Panc1 (cell line): ENCODE results near the gene GH2. TPM values are rescaled to one million over a fixed set of nuclear protein-coding genes. Genes with fewer than 3 reads are reported as not detected.
A peak's percentile ranks its signal among the peaks of the same experiment; 100 is the strongest.
"Not testable (repeated sequence)": the region's sequence is repeated elsewhere in the genome, so short reads cannot be mapped to it uniquely, and the experiment has no call there.

Experiments
- ATAC-seq: fragments of 200-7000 bp; cut with Tn5 transposase; 2 replicates; pipeline ENCODE4 v1.9.1; 2020; ENCODE audit warnings: mild to moderate bottlenecking, moderate library complexity
- BruUV-seq: library from RNA; stranded (reverse); fragments of 400-500 nt; replicated peaks from 2 replicates; lab custom pipeline; 2021; lab: Mats Ljungman, UMichigan
- CTCF ChIA-PET: fragments of 300-600 bp; sonication (Branson Sonifier 250); formaldehyde crosslinking; loops from one replicate; lab custom pipeline; 2022; ENCODE audit warnings: antibody characterized with exemption; lab: Charles Lee
- POLR2A ChIA-PET: fragments of 300-600 bp; sonication (Branson Sonifier 250); formaldehyde crosslinking; loops from one replicate; lab custom pipeline; 2022; ENCODE audit warnings: antibody characterized with exemption; lab: Charles Lee
- DNase-seq: peaks from one replicate; pipeline ENCODE4 v3.0.0-alpha.2; 2010; ENCODE audit warnings: low read depth, low spot score
- H3K27ac ChIP-seq: 2 replicates; pipeline ENCODE4 v1.5.1; 2011; ENCODE audit warnings: mild to moderate bottlenecking, low read length, inconsistent platforms
- H3K27me3 ChIP-seq: fragments of 200-500 bp; sonication (Bioruptor generic); 2 replicates; pipeline ENCODE4 v1.6.0; 2014; ENCODE audit warnings: low read length, inconsistent platforms; ENCODE audit not compliant: control insufficient read depth, insufficient read depth
- H3K36me3 ChIP-seq: fragments of 200-500 bp; sonication (Bioruptor generic); 2 replicates; pipeline ENCODE4 v1.5.1; 2014; ENCODE audit warnings: inconsistent platforms, mild to moderate bottlenecking, low read length, moderate library complexity; ENCODE audit not compliant: control insufficient read depth, insufficient read depth
- H3K4me1 ChIP-seq: 2 replicates; pipeline ENCODE4 v1.5.1; 2011; ENCODE audit warnings: inconsistent platforms, mild to moderate bottlenecking, low read length, moderate library complexity; ENCODE audit not compliant: control insufficient read depth, insufficient read depth
- H3K4me3 ChIP-seq, 2 experiments: 2 replicates each; pipeline ENCODE4 v1.5.1; 2011 to 2012; ENCODE audit warnings: low read depth in 2 of 2, low read length in 2 of 2, mild to moderate bottlenecking in 2 of 2, inconsistent platforms in 1 of 2, moderate library complexity in 1 of 2
- H3K9me3 ChIP-seq: fragments of 200-500 bp; sonication (Bioruptor generic); 2 replicates; pipeline ENCODE4 v1.5.1; 2014; ENCODE audit warnings: low read depth, mild to moderate bottlenecking, inconsistent platforms, low read length, moderate library complexity; ENCODE audit not compliant: control insufficient read depth, insufficient read depth
- POLR2AphosphoS5 ChIP-seq: IDR thresholded peaks from 2 replicates; pipeline ENCODE4 v1.6.1; 2012; ENCODE audit warnings: mild to moderate bottlenecking, low read depth, low read length, moderate library complexity
- SIN3A ChIP-seq: IDR thresholded peaks from 2 replicates; pipeline ENCODE4 v1.6.1; 2012; ENCODE audit warnings: low read depth, mild to moderate bottlenecking, low read length, moderate library complexity, borderline replicate concordance; ENCODE audit not compliant: insufficient read depth
- TCF7L2 ChIP-seq: IDR thresholded peaks from 2 replicates; pipeline ENCODE4 v1.6.1; 2011; ENCODE audit warnings: mild to moderate bottlenecking, low read depth, low read length, inconsistent platforms
- in situ Hi-C: cut with HindIII; loops from 2 replicates; pipeline ENCODE4 v1.10.0; 2016; ENCODE audit warnings: low sequenced_read_pairs, low pct_unique_long_range_greater_than_20kb
- intact Hi-C: fragments of 100-400 bp; cut with micrococcal nuclease; formaldehyde crosslinking; loops from one replicate; pipeline ENCODE4 v1.10.0; 2022; ENCODE audit not compliant: unreplicated experiment
- total RNA-seq: library from RNA; stranded (reverse); gene quantifications from one replicate; pipeline ENCODE4 v1.2.1, GENCODE V29; 2021; ENCODE audit not compliant: unreplicated experiment
- TF ChIP-seq, protein P1 (sequence below): fragments of 450-650 bp; IDR thresholded peaks from 2 replicates; pipeline ENCODE4 v1.5.1; 2017; ENCODE audit warnings: mild to moderate bottlenecking
- TF ChIP-seq, protein P2 (sequence below), 2 experiments: IDR thresholded peaks; 2 replicates each; pipeline ENCODE4 v1.6.1; 2011 to 2012; ENCODE audit warnings: low read depth in 2 of 2, control low read depth in 1 of 2, low read length in 1 of 2, mild to moderate bottlenecking in 1 of 2, moderate library complexity in 1 of 2; ENCODE audit not compliant: insufficient read depth in 1 of 2

GH2 gene
- total RNA-seq, 1 experiment from 2014 or later: not detected

DNA sequence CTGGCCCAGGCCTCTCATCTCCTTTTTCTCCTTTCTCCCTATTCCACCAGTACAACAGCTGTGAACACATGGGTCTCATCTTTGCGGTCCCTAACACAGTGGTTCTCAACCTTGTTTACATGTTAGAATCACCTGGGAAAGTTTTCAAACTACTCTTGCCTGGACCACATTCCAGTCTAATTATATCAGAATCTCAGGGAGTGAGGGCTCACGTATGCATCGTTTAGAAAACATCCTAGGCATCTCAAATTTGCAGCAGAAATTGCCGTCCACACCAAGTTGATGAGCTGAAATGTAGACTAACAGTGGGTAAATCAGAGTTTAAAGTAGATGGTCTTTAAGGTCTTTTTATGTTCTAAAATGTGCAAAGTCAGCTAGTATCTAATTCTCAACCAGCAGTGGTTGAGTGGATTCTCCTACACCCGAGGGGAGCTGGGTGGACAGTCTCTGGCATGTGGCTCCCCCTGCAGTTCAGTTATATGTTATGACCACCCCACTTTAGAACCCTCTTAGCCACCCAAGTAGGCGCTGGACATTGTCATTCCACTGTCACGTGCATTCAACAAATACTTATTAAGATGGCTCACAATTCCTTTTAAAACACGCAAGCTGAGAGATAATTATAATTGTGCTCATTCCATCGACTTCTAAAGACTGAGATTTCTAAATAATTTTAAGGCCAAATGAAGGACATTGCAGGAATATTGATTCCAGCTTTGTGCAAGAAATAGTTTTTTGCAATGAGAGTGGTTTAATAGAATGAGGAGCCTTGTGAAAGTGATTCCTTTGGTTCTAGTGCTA, 12.1 kb downstream of the GH2 start:
- CTCF ChIA-PET: interaction anchor here (0.9 kb wide), 1 partner anchor 251 kb away, joined by 3 read pairs; no protein-coding TSS in a partner anchor
- H3K9me3 ChIP-seq, POLR2A ChIA-PET, H3K4me1 ChIP-seq, H3K4me3 ChIP-seq, H3K36me3 ChIP-seq, ATAC-seq, H3K27me3 ChIP-seq, in situ Hi-C loops, H3K27ac ChIP-seq, DNase-seq, BruUV-seq, intact Hi-C loops: not testable (repeated sequence)
- TF ChIP-seq, protein P1, sequence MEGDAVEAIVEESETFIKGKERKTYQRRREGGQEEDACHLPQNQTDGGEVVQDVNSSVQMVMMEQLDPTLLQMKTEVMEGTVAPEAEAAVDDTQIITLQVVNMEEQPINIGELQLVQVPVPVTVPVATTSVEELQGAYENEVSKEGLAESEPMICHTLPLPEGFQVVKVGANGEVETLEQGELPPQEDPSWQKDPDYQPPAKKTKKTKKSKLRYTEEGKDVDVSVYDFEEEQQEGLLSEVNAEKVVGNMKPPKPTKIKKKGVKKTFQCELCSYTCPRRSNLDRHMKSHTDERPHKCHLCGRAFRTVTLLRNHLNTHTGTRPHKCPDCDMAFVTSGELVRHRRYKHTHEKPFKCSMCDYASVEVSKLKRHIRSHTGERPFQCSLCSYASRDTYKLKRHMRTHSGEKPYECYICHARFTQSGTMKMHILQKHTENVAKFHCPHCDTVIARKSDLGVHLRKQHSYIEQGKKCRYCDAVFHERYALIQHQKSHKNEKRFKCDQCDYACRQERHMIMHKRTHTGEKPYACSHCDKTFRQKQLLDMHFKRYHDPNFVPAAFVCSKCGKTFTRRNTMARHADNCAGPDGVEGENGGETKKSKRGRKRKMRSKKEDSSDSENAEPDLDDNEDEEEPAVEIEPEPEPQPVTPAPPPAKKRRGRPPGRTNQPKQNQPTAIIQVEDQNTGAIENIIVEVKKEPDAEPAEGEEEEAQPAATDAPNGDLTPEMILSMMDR: peak; percentile 27

DNA sequence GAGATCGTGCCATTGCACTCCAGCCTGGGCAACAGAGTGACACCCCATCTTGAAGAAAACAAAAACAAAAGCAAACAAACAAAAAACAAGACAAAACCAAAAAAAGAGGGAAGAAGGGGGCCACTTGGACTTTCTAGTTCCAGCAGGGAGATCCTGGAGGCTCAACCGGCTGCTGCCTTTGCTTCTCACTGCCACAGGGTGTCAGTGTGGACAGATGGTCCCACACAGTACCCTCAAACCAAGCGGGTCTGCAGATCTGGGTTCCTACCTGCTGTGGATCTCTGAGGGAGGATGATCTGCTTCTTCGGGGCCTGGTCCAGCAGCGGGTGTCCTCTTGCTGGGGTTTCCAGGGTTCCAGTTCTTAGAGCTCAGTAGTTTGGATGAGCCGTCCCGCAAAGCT, 15.1 kb downstream of the GH2 start:
- DNase-seq, H3K36me3 ChIP-seq, H3K27me3 ChIP-seq, BruUV-seq, H3K9me3 ChIP-seq, intact Hi-C loops, in situ Hi-C loops, H3K4me1 ChIP-seq, H3K4me3 ChIP-seq, H3K27ac ChIP-seq: not testable (repeated sequence)
- CTCF ChIA-PET: interaction anchor here (1.0 kb wide), 1 partner anchor 134 kb away, joined by 5 read pairs; no protein-coding TSS in a partner anchor
- peak; percentile 80; the same call in 1 of the 2 replicates for ATAC-seq
- TF ChIP-seq, protein P1: peak; percentile 39
- POLR2A ChIA-PET: interaction anchor here (0.6 kb wide), 1 partner anchor 38 kb away, joined by 3 read pairs; no protein-coding TSS in a partner anchor

DNA sequence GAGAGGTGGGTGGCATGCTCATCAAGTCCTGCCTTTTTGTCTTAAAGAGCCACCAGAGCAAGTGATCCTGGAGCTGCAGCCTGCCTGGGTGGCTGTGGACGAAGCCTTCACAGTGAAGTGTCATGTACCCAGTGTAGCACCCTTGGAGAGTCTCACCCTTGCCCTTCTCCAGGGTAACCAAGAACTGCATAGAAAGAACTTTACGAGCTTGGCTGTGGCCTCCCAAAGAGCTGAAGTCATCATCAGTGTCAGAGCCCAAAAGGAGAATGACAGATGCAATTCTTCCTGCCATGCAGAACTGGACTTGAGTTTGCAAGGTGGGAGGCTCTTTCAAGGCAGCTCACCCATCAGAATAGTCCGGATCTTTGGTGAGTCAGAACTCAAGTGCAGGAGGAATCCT, 22.5 kb downstream of the GH2 start:
- BruUV-seq: no TSS peak
- TF ChIP-seq, protein P1: no peak
- TF ChIP-seq TCF7L2 (no peak), POLR2AphosphoS5 (no peak), SIN3A (no peak)
- TF ChIP-seq, protein P2, sequence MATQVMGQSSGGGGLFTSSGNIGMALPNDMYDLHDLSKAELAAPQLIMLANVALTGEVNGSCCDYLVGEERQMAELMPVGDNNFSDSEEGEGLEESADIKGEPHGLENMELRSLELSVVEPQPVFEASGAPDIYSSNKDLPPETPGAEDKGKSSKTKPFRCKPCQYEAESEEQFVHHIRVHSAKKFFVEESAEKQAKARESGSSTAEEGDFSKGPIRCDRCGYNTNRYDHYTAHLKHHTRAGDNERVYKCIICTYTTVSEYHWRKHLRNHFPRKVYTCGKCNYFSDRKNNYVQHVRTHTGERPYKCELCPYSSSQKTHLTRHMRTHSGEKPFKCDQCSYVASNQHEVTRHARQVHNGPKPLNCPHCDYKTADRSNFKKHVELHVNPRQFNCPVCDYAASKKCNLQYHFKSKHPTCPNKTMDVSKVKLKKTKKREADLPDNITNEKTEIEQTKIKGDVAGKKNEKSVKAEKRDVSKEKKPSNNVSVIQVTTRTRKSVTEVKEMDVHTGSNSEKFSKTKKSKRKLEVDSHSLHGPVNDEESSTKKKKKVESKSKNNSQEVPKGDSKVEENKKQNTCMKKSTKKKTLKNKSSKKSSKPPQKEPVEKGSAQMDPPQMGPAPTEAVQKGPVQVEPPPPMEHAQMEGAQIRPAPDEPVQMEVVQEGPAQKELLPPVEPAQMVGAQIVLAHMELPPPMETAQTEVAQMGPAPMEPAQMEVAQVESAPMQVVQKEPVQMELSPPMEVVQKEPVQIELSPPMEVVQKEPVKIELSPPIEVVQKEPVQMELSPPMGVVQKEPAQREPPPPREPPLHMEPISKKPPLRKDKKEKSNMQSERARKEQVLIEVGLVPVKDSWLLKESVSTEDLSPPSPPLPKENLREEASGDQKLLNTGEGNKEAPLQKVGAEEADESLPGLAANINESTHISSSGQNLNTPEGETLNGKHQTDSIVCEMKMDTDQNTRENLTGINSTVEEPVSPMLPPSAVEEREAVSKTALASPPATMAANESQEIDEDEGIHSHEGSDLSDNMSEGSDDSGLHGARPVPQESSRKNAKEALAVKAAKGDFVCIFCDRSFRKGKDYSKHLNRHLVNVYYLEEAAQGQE (IDR thresholded peaks at IDR 0.05; ENCODE audit: insufficient read depth in 1 of 2, low read depth in 2 of 2, low read length in 1 of 2): no peak
- DNase-seq (no peak), ATAC-seq (no peak)
- Histone ChIP-seq H3K36me3 (no peaks in the 10 kb centered on the region), H3K27me3 (no peaks in the 10 kb centered on the region), H3K4me3 (no peak overlapping the region), H3K27ac (no peak overlapping the region), H3K4me1 (no peaks in the 10 kb centered on the region), H3K9me3 (no peaks in the 10 kb centered on the region)
- in situ Hi-C loops: no loop called here
- POLR2A ChIA-PET: no interaction called here
- intact Hi-C loops: no loop called here
- CTCF ChIA-PET: interaction anchor here (0.6 kb wide), 1 partner anchor 16 kb away, joined by 5 read pairs; no protein-coding TSS in a partner anchor

DNA sequence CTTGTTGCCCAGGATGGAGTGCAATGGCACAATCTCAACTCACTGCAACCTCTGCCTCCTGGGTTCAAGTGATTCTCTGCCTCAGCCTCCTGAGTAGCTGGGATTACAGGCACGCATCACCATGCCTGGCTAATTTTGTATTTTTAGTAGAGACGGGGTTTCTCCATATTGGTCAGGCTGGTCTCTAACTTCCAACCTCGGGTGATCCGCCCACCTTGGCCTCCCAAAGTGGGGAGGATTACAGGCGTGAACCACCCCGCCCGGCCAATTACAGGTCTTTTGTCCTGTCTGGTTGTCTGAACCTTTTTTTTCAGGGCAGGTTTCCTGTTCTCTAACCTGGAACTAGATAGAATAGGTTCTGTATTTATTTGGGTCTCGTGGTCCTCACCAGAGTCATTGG, 25.3 kb downstream of the GH2 start:
- DNase-seq, H3K36me3 ChIP-seq, H3K9me3 ChIP-seq, in situ Hi-C loops, H3K27me3 ChIP-seq, CTCF ChIA-PET, H3K27ac ChIP-seq, intact Hi-C loops, POLR2A ChIA-PET, BruUV-seq, H3K4me3 ChIP-seq, H3K4me1 ChIP-seq, ATAC-seq: not testable (repeated sequence)
